Inflammatory macrophage (primary cell): ENCODE measurements around the gene BEAN1.
A peak's percentile ranks its signal among the peaks of the same experiment; 100 is the strongest.
"Not testable (repeated sequence)": the region's sequence is repeated elsewhere in the genome, so short reads cannot be mapped to it uniquely, and the experiment has no call there.

Experiments used
- DNase-seq, 2 donors: peaks; one replicate each; pipeline ENCODE4 v3.0.0-alpha.2; 2020 to 2022

Gene BEAN1

DNA sequence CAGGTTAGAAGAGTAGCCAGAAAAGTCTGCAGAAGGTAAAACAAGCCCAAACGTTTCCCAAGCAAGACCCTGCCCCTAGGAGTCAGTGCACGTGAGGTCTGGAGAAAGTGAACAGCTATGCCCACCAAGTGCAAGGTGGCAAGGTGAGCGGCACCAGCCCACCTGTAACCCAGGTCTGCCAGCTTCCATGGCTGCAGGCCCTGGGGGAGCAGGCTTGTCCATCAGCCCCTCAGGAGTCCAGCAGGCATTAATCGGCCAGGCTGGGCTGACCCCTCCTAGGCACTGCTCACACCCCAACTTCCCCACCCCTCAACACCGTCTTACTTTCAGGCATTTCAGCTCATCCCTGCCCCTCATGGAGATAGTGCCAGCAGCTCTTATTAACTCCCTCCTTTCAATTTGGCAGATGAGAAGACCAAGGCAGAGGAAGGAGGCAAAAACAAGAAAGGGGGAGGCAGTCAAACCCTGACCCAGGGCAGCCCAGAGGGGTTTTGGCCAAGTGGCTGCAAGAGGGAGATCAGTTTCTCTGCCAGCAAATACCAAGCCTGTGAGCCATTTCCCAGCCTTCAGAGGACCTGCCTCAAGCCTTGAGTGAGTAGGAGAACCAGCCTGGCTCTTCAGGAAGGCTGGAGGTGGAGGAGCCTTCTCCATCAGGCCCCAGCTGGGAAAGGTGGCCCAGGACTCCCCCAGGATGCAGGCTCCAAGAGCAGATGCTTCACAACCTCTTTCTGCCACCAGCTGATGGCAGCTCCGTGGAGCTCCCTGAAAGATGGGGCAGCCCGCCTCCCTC lies 14.7 kb downstream of the BEAN1 start:
- DNase-seq = no peak

GRCh38 chr16:66442502-66443268 lies 15.6 kb downstream of the BEAN1 start:
- no peak for DNase-seq

DNA sequence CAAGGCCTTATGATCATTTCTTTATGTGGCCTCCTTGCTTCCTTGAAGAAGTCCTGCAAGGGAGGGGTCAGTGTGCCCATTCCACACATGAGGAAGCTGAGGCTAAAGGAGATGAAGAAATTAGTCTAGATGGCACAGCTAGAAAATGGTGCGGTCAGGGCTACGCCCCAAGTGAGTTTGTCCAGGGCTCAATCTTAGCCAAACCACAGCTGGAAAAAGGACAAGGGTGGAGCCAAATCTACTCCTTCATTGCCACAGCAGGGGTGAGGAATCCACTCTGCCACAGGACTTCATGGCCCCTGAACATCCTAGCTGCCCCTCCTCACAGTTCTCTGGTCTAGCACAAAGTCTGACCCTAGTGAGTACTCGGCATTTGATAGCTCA lies 16.2 kb downstream of the BEAN1 start:
- DNase-seq = peak in 1 of 2 donors; percentile 6

DNA sequence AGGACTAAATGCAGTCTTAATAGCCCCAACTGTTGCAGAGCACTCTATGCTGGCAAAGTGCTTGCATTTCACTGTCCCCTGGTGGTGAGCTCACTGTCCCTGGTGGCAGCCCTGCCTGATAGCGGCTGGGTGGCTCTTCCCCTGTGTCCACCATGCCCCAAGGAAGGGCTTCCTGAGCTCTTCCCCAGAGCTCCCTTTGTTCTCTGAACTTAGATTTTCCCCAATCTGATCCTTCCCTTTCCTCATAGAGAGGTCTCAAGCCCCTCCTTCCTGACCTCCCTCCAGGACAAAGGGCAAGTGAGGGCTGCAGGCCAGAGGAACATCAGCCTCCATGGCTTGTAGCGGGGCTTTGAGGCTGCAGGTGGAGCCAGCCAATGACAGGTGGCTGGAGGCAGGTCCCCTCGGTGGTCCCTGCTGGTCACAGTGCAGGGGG lies 17.0 kb downstream of the BEAN1 start:
- no peak for DNase-seq

DNA sequence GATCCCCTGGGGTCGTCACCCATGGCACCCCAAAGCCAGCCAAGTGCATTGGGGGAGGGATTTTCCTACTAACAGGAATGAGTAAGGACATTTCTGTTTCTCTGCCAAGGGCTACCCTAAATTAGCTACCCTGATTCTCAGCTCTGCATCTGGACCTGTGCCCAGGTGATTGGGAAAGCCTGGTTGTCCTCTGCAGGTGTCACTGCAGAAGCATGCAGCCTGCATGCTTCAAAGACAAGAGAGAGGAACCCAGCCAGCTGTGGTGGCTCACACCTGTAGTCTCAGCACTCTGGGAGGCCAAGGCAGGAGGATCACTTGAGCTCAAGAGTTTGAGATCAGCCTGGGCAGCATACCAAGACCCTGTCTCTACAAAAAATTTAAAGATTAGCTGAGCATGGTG lies 19.6 kb downstream of the BEAN1 start:
- no peak for DNase-seq

DNA sequence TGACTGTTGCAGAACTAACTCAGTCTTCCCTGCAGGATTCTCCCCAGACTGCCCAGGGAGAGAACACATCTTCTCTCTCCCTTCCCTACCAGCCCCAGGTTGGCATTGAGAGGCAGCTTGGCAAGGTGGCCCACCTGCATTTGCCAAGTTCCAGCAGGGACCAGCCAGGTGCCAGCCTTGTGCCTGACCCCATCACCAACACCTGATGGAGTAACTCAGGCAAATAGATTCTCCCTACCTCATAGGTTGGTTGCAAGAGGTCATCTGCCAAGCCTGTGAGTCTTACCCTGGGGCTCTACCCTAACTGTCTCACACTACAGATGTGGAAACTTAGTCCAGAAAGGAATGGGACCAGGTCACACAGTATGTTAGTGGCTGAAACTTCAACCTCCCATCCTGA lies 20.4 kb downstream of the BEAN1 start:
- DNase-seq = no peak

- no peak for DNase-seq
Measured at GRCh38 chr16:66451548-66451947, 24.5 kb downstream of the BEAN1 start.

DNA sequence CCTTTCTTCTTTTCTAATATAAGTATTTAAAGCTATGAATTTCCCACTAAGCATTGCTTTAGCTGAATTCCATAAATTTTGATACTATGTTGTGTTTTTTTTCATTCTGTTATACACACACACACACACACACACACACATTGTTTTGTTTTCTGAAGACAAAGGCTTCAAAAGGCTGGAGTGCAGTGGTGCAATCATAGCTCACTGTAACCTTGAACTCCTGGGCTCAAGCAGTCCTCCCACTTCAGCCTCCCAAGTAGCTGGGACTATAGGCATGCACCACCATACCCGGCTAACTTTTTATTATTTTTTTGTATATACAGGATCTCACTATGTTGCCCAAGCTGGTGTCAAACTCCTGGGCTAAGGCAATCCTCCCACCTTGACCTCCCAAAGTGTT lies 26.1 kb downstream of the BEAN1 start:
- DNase-seq = not testable (repeated sequence)

DNA sequence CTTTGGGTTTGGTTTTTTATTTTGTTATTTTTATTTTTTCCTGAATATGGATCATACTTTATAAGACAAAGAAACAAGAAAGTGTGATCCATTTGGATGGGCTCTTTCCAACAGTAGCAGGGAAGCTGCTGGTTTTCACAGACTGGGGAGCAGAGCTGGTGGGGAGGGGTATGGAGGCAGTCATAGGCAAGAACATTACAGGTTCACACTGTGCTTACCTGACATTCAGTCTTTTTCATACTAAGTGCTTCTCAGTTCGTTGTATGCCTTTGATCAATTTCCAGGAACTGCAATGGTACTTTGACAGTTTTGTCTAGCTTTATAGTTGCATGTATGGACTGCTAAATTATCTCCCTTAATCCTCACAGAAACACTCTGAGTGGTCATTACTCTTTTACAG lies 27.7 kb downstream of the BEAN1 start:
- no peak for DNase-seq

- no peak for DNase-seq
Measured at GRCh38 chr16:66455970-66456369, 28.9 kb downstream of the BEAN1 start.

GRCh38 chr16:66457888-66458287 lies 30.8 kb downstream of the BEAN1 start:
- DNase-seq = no peak

DNA sequence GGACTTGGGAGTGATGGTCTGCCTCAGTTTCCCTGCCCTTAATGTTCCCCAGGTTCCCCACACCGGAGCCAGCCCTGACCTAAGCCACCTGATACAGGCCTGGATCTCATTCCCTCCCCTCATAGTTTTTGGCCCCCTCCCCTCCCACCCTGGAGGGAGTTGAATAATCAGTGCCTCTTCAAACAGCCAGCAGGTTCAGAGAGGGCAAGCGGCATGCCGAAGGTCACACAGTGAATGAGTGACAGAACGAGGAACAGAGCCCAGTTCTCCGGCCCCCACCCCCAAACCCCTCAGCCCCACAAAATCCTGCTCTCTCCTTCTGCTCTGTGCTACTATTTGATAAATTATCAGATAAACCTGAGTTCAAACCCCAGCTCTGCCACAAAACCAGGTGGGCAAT lies 31.2 kb downstream of the BEAN1 start:
- DNase-seq = no peak

- DNase-seq = no peak
Measured at GRCh38 chr16:66458853-66459252, 31.8 kb downstream of the BEAN1 start.

DNA sequence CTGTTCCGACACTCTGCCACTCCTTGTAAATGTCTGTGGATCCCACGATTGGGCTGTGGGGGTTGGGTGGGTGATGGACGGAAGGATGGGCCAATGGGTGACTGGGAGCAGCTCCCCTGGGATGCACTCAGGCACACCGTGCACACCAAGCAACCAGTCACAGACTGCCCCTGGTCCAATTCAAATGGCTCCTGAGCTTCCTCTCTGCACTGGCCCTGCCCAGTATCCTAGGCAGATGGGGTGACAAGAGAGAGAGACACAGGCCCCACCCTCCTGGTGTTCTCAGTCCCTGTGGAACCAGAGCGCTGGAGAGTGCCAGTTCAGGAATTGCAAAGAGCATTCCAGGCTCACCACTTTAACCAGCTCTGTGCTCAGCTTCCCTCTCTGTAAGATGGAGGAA lies 32.8 kb downstream of the BEAN1 start:
- no peak for DNase-seq

- DNase-seq = no peak
Measured at GRCh38 chr16:66460703-66461102, 33.6 kb downstream of the BEAN1 start.

DNA sequence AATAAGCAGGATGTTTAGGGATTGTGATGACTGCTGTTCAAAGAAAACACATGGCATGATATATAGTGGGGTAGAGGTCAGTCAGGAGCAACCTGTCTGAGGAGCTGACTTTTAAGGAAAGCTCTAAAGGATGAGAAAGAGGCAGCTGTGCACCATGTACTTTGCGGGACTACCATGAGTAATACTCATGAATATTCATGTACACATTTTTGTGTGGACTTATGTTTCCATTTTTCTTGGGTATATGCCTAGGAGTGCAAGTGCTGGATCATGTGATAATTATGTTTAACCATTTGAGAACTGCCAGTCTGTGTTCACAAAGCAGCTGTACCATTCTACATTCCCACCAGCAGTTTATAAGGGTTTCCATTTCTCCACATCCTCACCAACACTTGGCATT lies 35.8 kb downstream of the BEAN1 start:
- no peak for DNase-seq

- DNase-seq = not testable (repeated sequence)
Measured at GRCh38 chr16:66465946-66466345, 38.9 kb downstream of the BEAN1 start.

GRCh38 chr16:66466636-66467035 lies 39.5 kb downstream of the BEAN1 start:
- DNase-seq = not testable (repeated sequence)

DNA sequence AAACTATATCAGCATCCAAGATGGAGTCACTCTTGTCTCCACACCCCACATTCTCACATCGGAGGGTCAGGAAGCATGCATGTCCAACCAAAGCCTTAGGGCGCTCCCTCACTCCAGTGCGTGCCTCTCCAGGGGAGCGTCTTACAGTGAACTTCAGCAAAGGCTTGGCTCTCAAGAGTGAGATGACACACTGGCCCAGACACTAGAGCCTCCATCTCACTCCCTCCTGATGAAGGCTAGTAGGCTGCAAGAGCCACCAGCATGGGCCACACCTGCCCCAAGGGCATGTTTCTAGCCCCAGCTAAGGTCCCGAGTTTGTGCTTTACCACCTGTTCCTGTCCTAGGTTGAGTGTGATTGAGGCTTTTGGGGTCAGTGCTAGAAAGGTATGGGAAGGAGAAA lies 40.5 kb downstream of the BEAN1 start:
- no peak for DNase-seq

- DNase-seq = no peak
Measured at GRCh38 chr16:66468321-66468965, 41.3 kb downstream of the BEAN1 start.

DNA sequence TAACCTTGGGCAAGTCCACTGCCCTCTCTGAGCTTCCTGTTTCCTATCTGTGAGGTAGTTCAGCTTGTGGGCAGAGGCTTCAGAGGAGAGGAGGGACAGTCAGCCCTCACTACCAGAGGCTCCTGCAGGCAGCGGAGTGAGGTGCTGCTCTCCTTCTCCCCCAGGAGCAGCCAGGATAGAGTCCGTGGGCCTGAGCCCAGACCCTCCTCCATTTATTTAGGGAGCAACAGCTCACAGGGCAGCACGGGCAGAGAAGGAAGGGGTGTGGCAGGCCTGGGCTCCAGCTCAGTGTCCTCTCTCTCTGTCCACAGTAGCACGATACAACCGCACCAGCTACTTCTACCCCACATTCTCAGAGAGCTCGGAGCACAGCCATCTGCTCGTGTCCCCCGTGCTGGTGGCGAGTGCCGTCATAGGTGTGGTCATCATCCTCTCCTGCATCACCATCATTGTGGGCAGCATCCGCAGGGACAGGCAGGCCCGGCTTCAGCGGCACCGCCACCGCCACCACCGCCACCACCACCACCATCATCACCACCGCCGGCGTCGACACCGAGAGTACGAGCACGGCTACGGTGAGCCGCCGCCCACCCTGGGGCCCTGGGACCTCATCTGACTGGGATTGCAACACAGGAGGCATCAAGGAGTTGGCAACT lies 42.3 kb downstream of the BEAN1 start:
- DNase-seq = no peak

GRCh38 chr16:66469947-66470546 lies 43.0 kb downstream of the BEAN1 start:
- no peak for DNase-seq

GRCh38 chr16:66470556-66470955 lies 43.5 kb downstream of the BEAN1 start:
- DNase-seq = no peak
